Natural killer cell (primary cell): ENCODE data around the gene RPL27. TPM values are rescaled to one million over a fixed set of nuclear protein-coding genes. Genes with fewer than 3 reads are reported as not detected.

Experiments
- ATAC-seq, 3 donors: fragments of 150-1000 bp in 2 of 3; fragments of 200-7000 bp in 1 of 3; cut with Tn5 transposase; 1 replicate in 1 of 3; 2 replicates in 2 of 3; pipeline ENCODE4 v1.10.0; 2021; ENCODE audit warnings: mild to moderate bottlenecking in 2 of 3, moderate library complexity in 2 of 3
- DNase-seq, 2 donors: peaks; one replicate each; pipeline versions ENCODE4 v3.0.0 to v3.0.0-alpha.2; 2013 to 2021; ENCODE audit warnings: mixed read lengths in 1 of 2
- H3K27ac ChIP-seq: one replicate; pipeline ENCODE4 v1.5.1; 2013; ENCODE audit warnings: mild to moderate bottlenecking, low read length
- H3K27me3 ChIP-seq: one replicate; pipeline ENCODE4 v1.6.1; 2013; ENCODE audit warnings: low read length; ENCODE audit not compliant: control insufficient read depth, insufficient read depth
- H3K36me3 ChIP-seq: one replicate; pipeline ENCODE4 v1.6.1; 2013; ENCODE audit warnings: low read length; ENCODE audit not compliant: control insufficient read depth, insufficient read depth
- H3K4me1 ChIP-seq: one replicate; pipeline ENCODE4 v1.6.1; 2013; ENCODE audit warnings: low read length; ENCODE audit not compliant: control insufficient read depth, insufficient read depth
- H3K4me3 ChIP-seq: one replicate; pipeline ENCODE4 v1.5.1; 2013; ENCODE audit warnings: low read length
- H3K9me3 ChIP-seq: one replicate; pipeline ENCODE4 v1.6.1; 2013; ENCODE audit warnings: low read length; ENCODE audit not compliant: control insufficient read depth, insufficient read depth
- H3K27ac Mint-ChIP-seq, 2 donors: one replicate each; pipeline ENCODE4 v1.8.0; 2022; ENCODE audit warnings: mild to moderate bottlenecking in 2 of 2, mixed read lengths in 2 of 2, moderate library complexity in 1 of 2
- H3K27me3 Mint-ChIP-seq, 2 donors: one replicate each; pipeline ENCODE4 v1.8.0; 2022; ENCODE audit warnings: low read depth in 2 of 2, mixed read lengths in 2 of 2
- H3K36me3 Mint-ChIP-seq: one replicate; pipeline ENCODE4 v1.8.0; 2022; ENCODE audit warnings: mixed read lengths
- H3K4me1 Mint-ChIP-seq, 2 donors: one replicate each; pipeline ENCODE4 v1.8.0; 2022; ENCODE audit warnings: mixed read lengths in 2 of 2
- H3K4me3 Mint-ChIP-seq: one replicate; pipeline ENCODE4 v1.8.0; 2022; ENCODE audit warnings: mild to moderate bottlenecking, moderate library complexity, mixed read lengths
- H3K9me3 Mint-ChIP-seq, 2 donors: one replicate each; pipeline ENCODE4 v1.8.0; 2022; ENCODE audit warnings: mixed read lengths in 2 of 2
- CTCF ChIP-seq: fragments of 200-600 bp; IDR thresholded peaks from one replicate; pipeline ENCODE4 v1.8.0; 2022; ENCODE audit warnings: antibody characterized with exemption
- WGBS: methylation state at CpG from one replicate; pipeline ENCODE4 v1.1.7; 2013; ENCODE audit warnings: missing lambda C conversion rate; ENCODE audit not compliant: insufficient coverage; 5-methylcytosine and 5-hydroxymethylcytosine counted together
- intact Hi-C: fragments of 100-400 bp; cut with micrococcal nuclease; formaldehyde crosslinking; loops from one replicate; pipeline ENCODE4 v1.14.2; 2022
- total RNA-seq, 4 donors: library from RNA; stranded (reverse); fragments of 120-200 nt in 1 of 4; gene quantifications; one replicate each; pipeline versions ENCODE4 v1.2.3 to v1.2.4, GENCODE V29; 2013 to 2022

The RPL27 gene
- total RNA-seq, 3 donors from 2014 or later (not counting 1 experiment from before 2014, with no cell fraction given): 555 to 671 (median 608) TPM

- Histone ChIP-seq H3K27ac (no peak overlapping the region), H3K27me3 (no peaks in the 10 kb centered on the region), H3K4me3 (no peak overlapping the region), H3K4me1 (peaks cover 21% of the 10 kb centered on the region), H3K36me3 (peaks cover 9% of the 10 kb centered on the region), H3K9me3 (no peaks in the 10 kb centered on the region)
- Mint-ChIP-seq H3K4me1 (peaks cover 0 to 32% of the 10 kb centered on the region in 2 donors), H3K4me3 (peak overlapping the region; percentile 25), H3K27ac (peak overlapping the region in 1 of 2 donors; percentile 68), H3K9me3 (no peaks in the 10 kb centered on the region), H3K27me3 (no peaks in the 10 kb centered on the region), H3K36me3 (no peaks in the 10 kb centered on the region)
- 50% methylated on average over 4 of the region's 4 CpGs for WGBS
- no peak for ATAC-seq
- no peak for TF ChIP-seq CTCF
- intact Hi-C loops: no loop called here
- DNase-seq: peak in 1 of 2 donors; percentile 38
Measured at GRCh38 chr17:43018932-43019331, 20.7 kb downstream of the RPL27 start.

GRCh38 chr17:43019418-43019817, 21.2 kb downstream of the RPL27 start:
- Histone ChIP-seq H3K27me3 (no peaks in the 10 kb centered on the region), H3K9me3 (no peaks in the 10 kb centered on the region), H3K27ac (no peak overlapping the region), H3K36me3 (peaks cover 4% of the 10 kb centered on the region), H3K4me3 (no peak overlapping the region), H3K4me1 (peaks cover 26% of the 10 kb centered on the region)
- H3K27ac Mint-ChIP-seq: peak overlapping the region in 1 of 2 donors; percentile 68
- no peaks in the 10 kb centered on the region for H3K9me3 Mint-ChIP-seq
- intact Hi-C loops: no loop called here
- no peaks in the 10 kb centered on the region for H3K36me3 Mint-ChIP-seq
- ATAC-seq (no peak), DNase-seq (no peak)
- 62% methylated on average over 5 of the region's 7 CpGs for WGBS
- no peak for TF ChIP-seq CTCF
- peak overlapping the region; percentile 47 for H3K4me3 Mint-ChIP-seq
- H3K27me3 Mint-ChIP-seq: no peaks in the 10 kb centered on the region
- peaks cover 3 to 35% of the 10 kb centered on the region in 2 donors for H3K4me1 Mint-ChIP-seq

GRCh38 chr17:43020030-43020621, 21.9 kb downstream of the RPL27 start:
- no peak for ATAC-seq
- H3K36me3 ChIP-seq: no peaks in the 10 kb centered on the region
- 95% methylated on average over 4 of the region's 6 CpGs for WGBS
- no peak for TF ChIP-seq CTCF
- no peak for DNase-seq
- no peaks in the 10 kb centered on the region for H3K27me3 Mint-ChIP-seq
- H3K27ac ChIP-seq: no peak overlapping the region
- peaks cover 10 to 42% of the 10 kb centered on the region in 2 donors for H3K4me1 Mint-ChIP-seq
- no peaks in the 10 kb centered on the region for H3K9me3 ChIP-seq
- peaks cover 31% of the 10 kb centered on the region for H3K4me1 ChIP-seq
- no peaks in the 10 kb centered on the region for H3K27me3 ChIP-seq
- no peaks in the 10 kb centered on the region for H3K36me3 Mint-ChIP-seq
- H3K4me3 Mint-ChIP-seq: peak overlapping the region; percentile 78
- no peak overlapping the region for H3K4me3 ChIP-seq
- intact Hi-C loops: loop anchor here (5.0 to 10.0 kb wide), 5 partner anchors 105 to 345 kb away; partner anchors contain the start of genes BRCA1 and NBR1
- no peaks in the 10 kb centered on the region for H3K9me3 Mint-ChIP-seq
- H3K27ac Mint-ChIP-seq: peak overlapping the region in 1 of 2 donors; percentile 68
